Lower leg skin (tissue), 3 donors: ENCODE results near the gene CRNKL1.
"Not testable (repeated sequence)": the region's sequence is repeated elsewhere in the genome, so short reads cannot be mapped to it uniquely, and the experiment has no call there.

ENCODE experiments used
- POLR2A ChIP-seq, 2 donors: fragments of 450-650 bp; IDR thresholded peaks; one replicate each; pipeline ENCODE4 v1.6.1; 2016 to 2017; ENCODE audit warnings: antibody characterized with exemption in 2 of 2, mild to moderate bottlenecking in 1 of 2, moderate library complexity in 1 of 2
- TF ChIP-seq, protein P1 (sequence below), 3 donors: fragments of 450-650 bp; IDR thresholded peaks; one replicate each; pipeline ENCODE4 v1.5.1; 2016; ENCODE audit warnings: antibody characterized with exemption in 3 of 3, mild to moderate bottlenecking in 3 of 3, moderate library complexity in 2 of 3

DNA sequence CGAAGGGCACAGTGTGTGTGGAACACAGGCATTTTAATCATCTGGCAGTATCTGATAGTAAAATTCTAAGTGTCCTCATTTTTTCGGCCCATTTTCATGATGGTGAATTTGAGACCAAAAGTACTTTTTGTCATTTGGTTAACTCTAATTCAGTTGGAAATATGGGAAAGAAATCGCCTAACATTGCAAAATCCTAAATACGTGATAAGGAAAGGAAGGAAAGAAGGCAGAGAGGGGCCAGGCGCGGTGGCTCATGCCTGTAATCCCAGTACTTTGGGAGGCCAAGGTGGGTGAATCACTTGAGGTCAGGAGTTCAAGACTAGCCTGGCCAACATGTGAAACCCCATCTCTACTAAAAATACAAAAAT, 48.3 kb downstream of the CRNKL1 start:
- not testable (repeated sequence) for TF ChIP-seq POLR2A (IDR thresholded peaks at IDR 0.05)
- TF ChIP-seq, protein P1, sequence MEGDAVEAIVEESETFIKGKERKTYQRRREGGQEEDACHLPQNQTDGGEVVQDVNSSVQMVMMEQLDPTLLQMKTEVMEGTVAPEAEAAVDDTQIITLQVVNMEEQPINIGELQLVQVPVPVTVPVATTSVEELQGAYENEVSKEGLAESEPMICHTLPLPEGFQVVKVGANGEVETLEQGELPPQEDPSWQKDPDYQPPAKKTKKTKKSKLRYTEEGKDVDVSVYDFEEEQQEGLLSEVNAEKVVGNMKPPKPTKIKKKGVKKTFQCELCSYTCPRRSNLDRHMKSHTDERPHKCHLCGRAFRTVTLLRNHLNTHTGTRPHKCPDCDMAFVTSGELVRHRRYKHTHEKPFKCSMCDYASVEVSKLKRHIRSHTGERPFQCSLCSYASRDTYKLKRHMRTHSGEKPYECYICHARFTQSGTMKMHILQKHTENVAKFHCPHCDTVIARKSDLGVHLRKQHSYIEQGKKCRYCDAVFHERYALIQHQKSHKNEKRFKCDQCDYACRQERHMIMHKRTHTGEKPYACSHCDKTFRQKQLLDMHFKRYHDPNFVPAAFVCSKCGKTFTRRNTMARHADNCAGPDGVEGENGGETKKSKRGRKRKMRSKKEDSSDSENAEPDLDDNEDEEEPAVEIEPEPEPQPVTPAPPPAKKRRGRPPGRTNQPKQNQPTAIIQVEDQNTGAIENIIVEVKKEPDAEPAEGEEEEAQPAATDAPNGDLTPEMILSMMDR (IDR thresholded peaks at IDR 0.05) = not testable (repeated sequence)
